HCT116 (cell line): ENCODE results near the gene KHDRBS2. TPM values are rescaled to one million over a fixed set of nuclear protein-coding genes. Genes with fewer than 3 reads are reported as not detected.

Source experiments
- ATAC-seq: fragments of 200-7000 bp; cut with Tn5 transposase; 2 replicates; pipeline ENCODE4 v1.9.1; 2020; ENCODE audit warnings: mild to moderate bottlenecking, moderate library complexity
- BruUV-seq: library from RNA; stranded (reverse); fragments of 400-500 nt; replicated peaks from 2 replicates; lab custom pipeline; 2021; lab: Mats Ljungman, UMichigan
- CTCF ChIA-PET: fragments of 300-600 bp; sonication (Branson Sonifier 250); formaldehyde crosslinking; loops from one replicate; lab custom pipeline; 2021; ENCODE audit warnings: antibody characterized with exemption; lab: Charles Lee
- POLR2A ChIA-PET: fragments of 300-600, 350-600 bp; sonication (Branson Sonifier 250); formaldehyde crosslinking; loops from one replicate; lab custom pipeline; 2021; ENCODE audit warnings: antibody characterized with exemption; lab: Charles Lee
- RAD21 ChIA-PET, 2 experiments: fragments of 300-600 bp; sonication (Branson Sonifier 250); formaldehyde crosslinking; loops; one replicate each; lab custom pipeline; 2023; ENCODE audit warnings: low total read pairs in 2 of 2; ENCODE audit not compliant: uncharacterized antibody in 2 of 2, unreplicated experiment in 2 of 2, low non-redundant PET in 1 of 2; lab: Charles Lee
- DNase-seq: peaks from one replicate; pipeline ENCODE4 v3.0.0-alpha.2; 2010; ENCODE audit warnings: low read depth, low spot score
- H2AFZ ChIP-seq: fragments of 200-600 bp; shearing (Covaris generic), sonication (generic); 2 replicates; pipeline ENCODE4 v1.6.1; 2017; ENCODE audit warnings: low read depth, mixed run types, mixed read lengths, antibody characterized with exemption, low read length; ENCODE audit not compliant: poor library complexity, severe bottlenecking
- H3K27ac ChIP-seq: 2 replicates; pipeline ENCODE4 v1.5.1; 2012; ENCODE audit warnings: low read depth, low read length
- H3K27me3 ChIP-seq: fragments of 200-600 bp; sonication (generic); 2 replicates; pipeline ENCODE4 v1.6.1; 2016; ENCODE audit warnings: mixed run types, low read length, mixed read lengths; ENCODE audit not compliant: insufficient read depth
- H3K36me3 ChIP-seq, 2 experiments: fragments of 200-500 bp in 1 of 2; fragments of 200-600 bp in 1 of 2; sonication (Bioruptor generic) in 1 of 2; sonication (generic) in 1 of 2; 2 replicates each; pipeline versions ENCODE4 v1.5.1 to v1.6.1; 2014 to 2016; ENCODE audit warnings: low read length in 2 of 2, inconsistent platforms in 1 of 2, mixed read lengths in 1 of 2, mixed run types in 1 of 2; ENCODE audit not compliant: insufficient read depth in 2 of 2, control insufficient read depth in 1 of 2
- H3K4me1 ChIP-seq, 2 experiments: fragments of 200-600 bp in 1 of 2; sonication (generic) in 1 of 2; 2 replicates each; pipeline versions ENCODE4 v1.5.1 to v1.6.1; 2012 to 2017; ENCODE audit warnings: low read length in 2 of 2, inconsistent platforms in 1 of 2, mild to moderate bottlenecking in 1 of 2, mixed read lengths in 1 of 2, mixed run types in 1 of 2, moderate library complexity in 1 of 2; ENCODE audit not compliant: insufficient read depth in 2 of 2, control insufficient read depth in 1 of 2
- H3K4me2 ChIP-seq: fragments of 200-600 bp; sonication (generic); 2 replicates; pipeline ENCODE4 v1.6.1; 2017; ENCODE audit warnings: mixed run types, low read length, mixed read lengths
- H3K4me3 ChIP-seq, 2 experiments: fragments of 200-600 bp in 1 of 2; sonication (generic) in 1 of 2; replicated peaks in 1 of 2; 2 replicates each; pipeline ENCODE4 v1.5.1; 2011 to 2016; ENCODE audit warnings: low read length in 2 of 2, control low read depth in 1 of 2, low read depth in 1 of 2, mild to moderate bottlenecking in 1 of 2, mixed read lengths in 1 of 2, mixed run types in 1 of 2
- H3K79me2 ChIP-seq: fragments of 200-600 bp; sonication (generic); 2 replicates; pipeline ENCODE4 v1.6.1; 2017; ENCODE audit warnings: mild to moderate bottlenecking, mixed run types, low read length, moderate library complexity, mixed read lengths; ENCODE audit not compliant: insufficient read depth
- H3K9ac ChIP-seq: fragments of 200-600 bp; sonication (generic); 2 replicates; pipeline ENCODE4 v1.6.1; 2016; ENCODE audit warnings: low read length, mixed read lengths
- H3K9me2 ChIP-seq: fragments of 200-600 bp; sonication (generic), shearing (Covaris generic); 2 replicates; pipeline ENCODE4 v1.6.1; 2017; ENCODE audit warnings: mixed run types, mild to moderate bottlenecking, moderate library complexity; ENCODE audit not compliant: insufficient read depth
- H3K9me3 ChIP-seq, 2 experiments: fragments of 200-500 bp in 1 of 2; fragments of 200-600 bp in 1 of 2; sonication (Bioruptor generic) in 1 of 2; sonication (generic) in 1 of 2; 2 replicates each; pipeline ENCODE4 v1.6.1; 2014 to 2017; ENCODE audit warnings: low read length in 2 of 2, mixed read lengths in 2 of 2, inconsistent platforms in 1 of 2, low read depth in 1 of 2, mild to moderate bottlenecking in 1 of 2, mixed run types in 1 of 2, moderate library complexity in 1 of 2; ENCODE audit not compliant: control insufficient read depth in 1 of 2, insufficient read depth in 1 of 2
- H4K20me1 ChIP-seq: fragments of 200-600 bp; sonication (generic), shearing (Covaris generic); 2 replicates; pipeline ENCODE4 v1.6.1; 2017; ENCODE audit warnings: mixed run types, mild to moderate bottlenecking, moderate library complexity; ENCODE audit not compliant: insufficient read depth
- ATF3 ChIP-seq: IDR thresholded peaks from 2 replicates; pipeline ENCODE4 v1.6.1; 2012
- EGR1 ChIP-seq: IDR thresholded peaks from 2 replicates; pipeline ENCODE4 v1.6.1; 2012; ENCODE audit warnings: low read depth
- ELF1 ChIP-seq: IDR thresholded peaks from 2 replicates; pipeline ENCODE4 v1.6.1; 2012; ENCODE audit warnings: low read depth, borderline replicate concordance
- FOSL1 ChIP-seq: IDR thresholded peaks from 2 replicates; pipeline ENCODE4 v1.6.1; 2012; ENCODE audit warnings: low read depth
- JUND ChIP-seq: IDR thresholded peaks from 2 replicates; pipeline ENCODE4 v1.6.1; 2012
- MAX ChIP-seq: IDR thresholded peaks from 2 replicates; pipeline ENCODE4 v1.6.1; 2012
- POLR2A ChIP-seq: IDR thresholded peaks from 2 replicates; pipeline ENCODE4 v1.7.0; 2011; ENCODE audit warnings: borderline replicate concordance; ENCODE audit not compliant: insufficient read depth, insufficient read length; ENCODE audit errors: extremely low read depth
- RAD21 ChIP-seq: IDR thresholded peaks from 2 replicates; pipeline ENCODE4 v1.6.1; 2012; ENCODE audit warnings: low read depth, mild to moderate bottlenecking
- REST ChIP-seq: IDR thresholded peaks from 2 replicates; pipeline ENCODE4 v1.6.1; 2012; ENCODE audit warnings: low read depth
- SRF ChIP-seq: IDR thresholded peaks from 2 replicates; pipeline ENCODE4 v1.6.1; 2012; ENCODE audit warnings: low read depth
- TCF7L2 ChIP-seq: IDR thresholded peaks from 2 replicates; pipeline ENCODE4 v1.7.0; 2011; ENCODE audit warnings: borderline replicate concordance, inconsistent platforms; ENCODE audit not compliant: insufficient read depth, insufficient read length; ENCODE audit errors: extremely low read depth
- ZFX ChIP-seq: fragments of 450-650 bp; IDR thresholded peaks from 2 replicates; pipeline ENCODE4 v1.6.1; 2017
- ZNF274 ChIP-seq: fragments of 200-500 bp; sonication (Bioruptor generic); IDR thresholded peaks from 2 replicates; pipeline ENCODE4 v1.6.1; 2014; ENCODE audit warnings: mild to moderate bottlenecking, low read depth, low read length, inconsistent platforms
- intact Hi-C: fragments of 100-400 bp; cut with micrococcal nuclease; formaldehyde crosslinking; loops from 2 replicates; pipeline ENCODE4 v1.10.0; 2022
- total RNA-seq: library from RNA; stranded (reverse); gene quantifications from one replicate; pipeline ENCODE4 v1.2.1, GENCODE V29; 2021; ENCODE audit not compliant: unreplicated experiment

KHDRBS2 gene
- total RNA-seq, 1 experiment from 2014 or later = not detected

- Histone ChIP-seq H3K4me3 (no peak overlapping the region), H3K9me2 (no peaks in the 10 kb centered on the region), H3K9me3 (peaks cover 8 to 28% of the 10 kb centered on the region in 2 experiments; a peak in 2 of 4 replicates), H3K27me3 (no peaks in the 10 kb centered on the region), H3K9ac (no peak overlapping the region), H3K36me3 (no peaks in the 10 kb centered on the region), H3K27ac (no peak overlapping the region), H4K20me1 (no peaks in the 10 kb centered on the region), H3K4me1 (no peaks in the 10 kb centered on the region), H2AFZ (no peak overlapping the region), H3K79me2 (no peaks in the 10 kb centered on the region), H3K4me2 (no peak overlapping the region)
- POLR2A ChIA-PET = no interaction called here
- RAD21 ChIA-PET = no interaction called here
- TF ChIP-seq FOSL1 = no peak
- TF ChIP-seq ELF1 = no peak
- TF ChIP-seq TCF7L2 = no peak
- TF ChIP-seq RAD21 = no peak
- no peak for TF ChIP-seq JUND
- TF ChIP-seq ZFX = no peak
- TF ChIP-seq EGR1 = no peak
- TF ChIP-seq SRF = no peak
- TF ChIP-seq MAX = no peak
- TF ChIP-seq ATF3 = no peak
- TF ChIP-seq REST = no peak
- TF ChIP-seq ZNF274 = no peak
- no peak for TF ChIP-seq POLR2A
- DNase-seq = no peak
- BruUV-seq = no TSS peak
- no peak for ATAC-seq
- intact Hi-C loops = no loop called here
- CTCF ChIA-PET = no interaction called here
Observed at GRCh38 chr6:61959196-61959595, 326.8 kb downstream of the KHDRBS2 start.
